K562 (cell line): ENCODE measurements around the gene ABHD5. TPM values are rescaled to one million over a fixed set of nuclear protein-coding genes. Genes with fewer than 3 reads are reported as not detected.

ENCODE experiments used
- polyA plus RNA-seq, 8 experiments: library from polyadenylated mRNA; depleted of rRNA in 4 of 8; stranded (reverse) in 5 of 8; unstranded in 3 of 8; fragments of >200 nt; fragmentation: Nextera tagmentation in 2 of 8; fragmentation: Illumina TruSeq in 1 of 8; extraction: Ambion mirVana in 2 of 8; extraction: Trizol in 1 of 8; gene quantifications; 2 replicates each; pipeline versions ENCODE4 v1.2.1 to v1.2.3, GENCODE V29; 2011 to 2014; ENCODE audit warnings: inconsistent platforms in 1 of 8, missing spikeins in 1 of 8
- total RNA-seq, 7 experiments: library from RNA; depleted of rRNA in 6 of 7; stranded (reverse); fragments of >200 nt in 6 of 7; fragmentation: Illumina TruSeq in 2 of 7; extraction: Trizol in 2 of 7; gene quantifications; 2 replicates each; pipeline versions ENCODE4 v1.2.1 to v1.2.3, GENCODE V29; 2011 to 2021; ENCODE audit warnings: low replicate concordance in 1 of 7
- TF ChIP-seq, protein P1 (sequence below), 2 experiments: fragments of 450-650 bp; formaldehyde crosslinking in 1 of 2; IDR thresholded peaks; 2 replicates each; pipeline versions ENCODE4 v1.4.0 to v1.6.1; 2014 to 2020; ENCODE audit warnings: mild to moderate bottlenecking in 2 of 2, borderline replicate concordance in 1 of 2, low read depth in 1 of 2
- TF ChIP-seq, protein P2 (sequence below), 2 experiments: fragments of 250-450 bp in 1 of 2; fragments of 450-650 bp in 1 of 2; sonication (Bioruptor Pico) in 1 of 2; IDR thresholded peaks; 2 replicates each; pipeline versions ENCODE4 v1.6.1 to v1.8.0; 2016 to 2021; ENCODE audit warnings: mild to moderate bottlenecking in 2 of 2, moderate library complexity in 2 of 2, missing compliant biosample characterization in 1 of 2, missing genetic modification characterization in 1 of 2

The ABHD5 gene
- total and polyA plus RNA-seq, 9 of the 15 experiments (the other 6 are each of a cell fraction or from before 2014, with no cell fraction given), result 27.8 to 61.7 (median 39.9) TPM

GRCh38 chr3:43732747-43733425 lies 42.1 kb downstream of the ABHD5 start (continued):
- TF ChIP-seq, protein P1, sequence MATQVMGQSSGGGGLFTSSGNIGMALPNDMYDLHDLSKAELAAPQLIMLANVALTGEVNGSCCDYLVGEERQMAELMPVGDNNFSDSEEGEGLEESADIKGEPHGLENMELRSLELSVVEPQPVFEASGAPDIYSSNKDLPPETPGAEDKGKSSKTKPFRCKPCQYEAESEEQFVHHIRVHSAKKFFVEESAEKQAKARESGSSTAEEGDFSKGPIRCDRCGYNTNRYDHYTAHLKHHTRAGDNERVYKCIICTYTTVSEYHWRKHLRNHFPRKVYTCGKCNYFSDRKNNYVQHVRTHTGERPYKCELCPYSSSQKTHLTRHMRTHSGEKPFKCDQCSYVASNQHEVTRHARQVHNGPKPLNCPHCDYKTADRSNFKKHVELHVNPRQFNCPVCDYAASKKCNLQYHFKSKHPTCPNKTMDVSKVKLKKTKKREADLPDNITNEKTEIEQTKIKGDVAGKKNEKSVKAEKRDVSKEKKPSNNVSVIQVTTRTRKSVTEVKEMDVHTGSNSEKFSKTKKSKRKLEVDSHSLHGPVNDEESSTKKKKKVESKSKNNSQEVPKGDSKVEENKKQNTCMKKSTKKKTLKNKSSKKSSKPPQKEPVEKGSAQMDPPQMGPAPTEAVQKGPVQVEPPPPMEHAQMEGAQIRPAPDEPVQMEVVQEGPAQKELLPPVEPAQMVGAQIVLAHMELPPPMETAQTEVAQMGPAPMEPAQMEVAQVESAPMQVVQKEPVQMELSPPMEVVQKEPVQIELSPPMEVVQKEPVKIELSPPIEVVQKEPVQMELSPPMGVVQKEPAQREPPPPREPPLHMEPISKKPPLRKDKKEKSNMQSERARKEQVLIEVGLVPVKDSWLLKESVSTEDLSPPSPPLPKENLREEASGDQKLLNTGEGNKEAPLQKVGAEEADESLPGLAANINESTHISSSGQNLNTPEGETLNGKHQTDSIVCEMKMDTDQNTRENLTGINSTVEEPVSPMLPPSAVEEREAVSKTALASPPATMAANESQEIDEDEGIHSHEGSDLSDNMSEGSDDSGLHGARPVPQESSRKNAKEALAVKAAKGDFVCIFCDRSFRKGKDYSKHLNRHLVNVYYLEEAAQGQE (IDR thresholded peaks at IDR 0.05; ENCODE audit: borderline replicate concordance), result peak; percentile 48; the same call in 1 of the 2 replicates
- TF ChIP-seq, protein P1 (CRISPR knock-in tag; IDR thresholded peaks at IDR 0.05; ENCODE audit: low read depth), result no peak
- TF ChIP-seq, protein P2, sequence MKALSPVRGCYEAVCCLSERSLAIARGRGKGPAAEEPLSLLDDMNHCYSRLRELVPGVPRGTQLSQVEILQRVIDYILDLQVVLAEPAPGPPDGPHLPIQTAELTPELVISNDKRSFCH (CRISPR knock-in tag; IDR thresholded peaks at IDR 0.05), result no peak
- TF ChIP-seq, protein P2 (tag; IDR thresholded peaks at IDR 0.05), result no peak
